HG03108 (cell line): Measurements from ENCODE around the gene LRP3.
"Not testable (repeated sequence)": the region's sequence is repeated elsewhere in the genome, so short reads cannot be mapped to it uniquely, and the experiment has no call there.

Source experiments
- ATAC-seq: cut with Tn5 transposase; IDR thresholded peaks from one replicate; pipeline ENCODE4 v1.9.1; 2021; ENCODE audit warnings: moderate library complexity; ENCODE audit not compliant: unreplicated experiment

Gene LRP3

GRCh38 chr19:33201886-33202545, 7.9 kb downstream of the LRP3 start:
- ATAC-seq: no peak

DNA sequence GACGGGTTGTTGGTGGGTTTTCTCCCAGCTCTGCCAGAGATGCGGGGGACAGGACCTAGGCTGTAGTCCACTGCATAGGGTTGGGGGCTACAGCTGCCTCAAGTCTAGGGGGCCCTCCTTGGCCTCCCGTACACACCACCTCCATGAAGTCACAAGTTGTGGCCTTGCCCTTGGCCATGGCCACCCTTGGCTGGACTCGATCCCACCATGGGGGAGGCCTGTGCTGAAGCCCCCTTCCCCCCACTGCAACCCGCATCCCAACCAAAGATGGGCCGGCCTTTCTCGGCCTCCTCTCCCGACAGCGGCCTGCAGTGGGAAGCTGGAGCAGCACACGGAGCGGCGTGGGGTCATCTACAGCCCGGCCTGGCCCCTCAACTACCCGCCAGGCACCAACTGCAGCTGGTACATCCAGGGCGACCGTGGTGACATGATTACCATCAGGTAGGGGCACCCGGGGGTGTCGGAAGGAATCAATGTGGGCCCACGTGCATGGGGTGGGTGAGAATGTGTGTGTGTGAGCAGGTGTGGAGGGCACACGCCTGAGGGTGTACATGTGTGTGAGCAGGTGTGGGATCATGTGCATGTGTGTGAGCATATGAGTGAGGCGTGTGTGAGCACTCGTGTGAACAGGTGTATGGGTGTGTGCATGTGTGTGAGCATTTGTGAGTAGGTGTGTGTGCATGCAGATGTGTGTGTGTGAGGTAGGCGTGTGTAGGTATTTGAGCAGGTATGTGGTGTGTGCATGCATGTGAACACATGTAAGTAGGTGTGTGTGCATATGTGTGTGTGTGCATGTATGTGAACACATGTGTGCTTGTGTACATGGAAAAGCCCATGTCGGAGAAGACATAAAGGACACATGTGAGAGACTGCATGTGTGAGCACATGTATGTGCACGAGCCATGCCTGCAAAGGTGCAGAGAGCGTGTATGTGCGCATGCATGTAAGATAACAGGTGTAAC, 8.7 kb downstream of the LRP3 start:
- ATAC-seq: no peak

GRCh38 chr19:33203529-33203928, 9.4 kb downstream of the LRP3 start:
- ATAC-seq: no peak

GRCh38 chr19:33204136-33204973, 10.2 kb downstream of the LRP3 start:
- no peak for ATAC-seq

DNA sequence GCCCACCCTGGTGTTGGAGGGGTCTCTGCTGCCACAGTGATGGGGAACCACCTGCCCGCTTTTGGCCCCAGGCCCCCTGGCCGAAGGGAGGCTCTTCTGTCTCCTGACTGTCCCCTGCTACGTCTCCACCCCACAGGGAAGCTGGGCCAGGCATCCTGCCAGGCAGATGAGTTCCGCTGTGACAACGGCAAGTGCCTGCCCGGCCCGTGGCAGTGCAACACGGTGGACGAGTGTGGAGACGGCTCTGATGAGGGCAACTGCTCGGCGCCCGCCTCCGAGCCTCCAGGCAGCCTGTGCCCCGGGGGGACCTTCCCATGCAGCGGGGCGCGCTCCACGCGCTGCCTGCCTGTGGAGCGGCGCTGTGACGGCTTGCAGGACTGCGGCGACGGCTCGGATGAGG, 11.0 kb downstream of the LRP3 start:
- ATAC-seq: no peak

DNA sequence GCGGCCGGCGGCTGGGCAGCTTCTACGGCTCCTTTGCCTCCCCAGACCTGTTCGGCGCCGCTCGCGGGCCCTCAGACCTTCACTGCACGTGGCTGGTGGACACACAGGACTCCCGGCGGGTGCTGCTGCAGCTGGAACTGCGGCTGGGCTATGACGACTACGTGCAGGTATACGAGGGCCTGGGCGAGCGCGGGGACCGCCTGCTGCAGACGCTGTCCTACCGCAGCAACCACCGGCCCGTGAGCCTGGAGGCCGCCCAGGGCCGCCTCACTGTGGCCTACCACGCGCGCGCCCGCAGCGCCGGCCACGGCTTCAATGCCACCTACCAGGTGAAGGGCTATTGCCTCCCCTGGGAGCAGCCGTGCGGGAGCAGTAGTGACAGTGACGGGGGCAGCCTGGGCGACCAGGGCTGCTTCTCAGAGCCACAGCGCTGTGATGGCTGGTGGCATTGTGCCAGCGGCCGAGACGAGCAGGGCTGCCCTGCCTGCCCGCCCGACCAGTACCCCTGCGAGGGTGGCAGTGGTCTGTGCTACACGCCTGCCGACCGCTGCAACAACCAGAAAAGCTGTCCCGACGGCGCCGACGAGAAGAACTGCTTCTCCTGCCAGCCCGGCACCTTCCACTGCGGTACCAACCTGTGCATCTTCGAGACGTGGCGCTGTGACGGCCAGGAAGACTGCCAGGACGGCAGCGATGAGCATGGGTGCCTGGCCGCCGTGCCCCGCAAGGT, 11.6 kb downstream of the LRP3 start:
- ATAC-seq: no peak

DNA sequence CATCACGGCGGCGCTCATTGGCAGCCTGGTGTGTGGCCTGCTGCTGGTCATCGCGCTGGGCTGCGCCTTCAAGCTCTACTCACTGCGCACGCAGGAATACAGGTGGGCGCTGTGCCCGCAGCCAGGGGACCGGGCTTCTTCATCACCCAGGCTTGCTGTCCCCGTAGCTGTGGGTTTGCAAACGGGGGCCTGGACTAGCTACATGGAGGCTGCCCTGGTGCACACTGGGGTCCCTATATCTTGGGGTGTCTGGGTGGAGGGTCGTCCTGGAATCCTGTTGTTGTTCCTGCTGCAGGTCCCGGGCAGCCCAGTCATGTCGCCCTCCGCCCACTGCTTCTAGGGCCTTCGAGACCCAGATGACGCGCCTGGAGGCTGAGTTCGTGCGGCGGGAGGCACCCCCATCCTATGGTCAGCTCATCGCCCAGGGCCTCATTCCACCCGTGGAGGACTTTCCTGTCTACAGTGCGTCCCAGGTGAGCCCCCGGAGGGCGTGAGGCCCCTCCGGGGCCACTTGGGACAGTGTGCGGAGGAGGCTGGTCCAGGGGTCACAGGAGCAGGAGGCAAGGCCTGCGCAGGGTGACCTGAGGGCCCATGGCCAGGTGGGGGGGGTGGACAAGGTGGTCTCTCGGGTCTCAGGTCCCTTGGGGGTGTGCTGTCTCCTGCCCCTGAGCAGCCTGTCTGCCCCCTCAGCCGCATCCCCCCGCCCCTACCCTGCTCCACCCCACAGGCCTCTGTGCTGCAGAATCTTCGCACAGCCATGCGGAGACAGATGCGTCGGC, 12.3 kb downstream of the LRP3 start:
- ATAC-seq: no peak

- no peak for ATAC-seq
These were observed 13.0 kb downstream of the LRP3 start for GRCh38 chr19:33207040-33207620.

DNA sequence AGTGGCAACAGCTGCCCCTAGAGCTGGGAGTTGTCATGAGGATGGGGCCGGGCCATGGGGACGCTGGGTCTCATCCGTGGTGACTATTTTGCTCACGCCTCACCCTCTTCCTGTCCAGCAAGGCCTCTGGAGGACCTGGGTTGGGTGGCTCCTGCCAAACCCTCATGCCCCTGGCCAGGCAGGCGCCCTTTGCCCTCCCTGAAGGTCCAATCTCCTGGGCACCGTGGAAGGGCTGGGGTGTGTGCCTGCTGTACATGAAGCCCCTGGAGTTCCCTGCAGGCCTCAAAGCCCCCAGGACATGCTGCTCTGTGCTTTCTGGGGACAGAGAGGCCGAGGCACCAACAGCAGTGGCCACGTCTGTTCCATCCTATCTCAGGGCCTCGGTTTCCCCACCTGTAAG, 13.8 kb downstream of the LRP3 start:
- no peak for ATAC-seq

GRCh38 chr19:33208371-33208895, 14.3 kb downstream of the LRP3 start:
- ATAC-seq: no peak

GRCh38 chr19:33208904-33209849, 15.0 kb downstream of the LRP3 start:
- no peak for ATAC-seq

GRCh38 chr19:33209850-33210230, 15.7 kb downstream of the LRP3 start:
- not testable (repeated sequence) for ATAC-seq

DNA sequence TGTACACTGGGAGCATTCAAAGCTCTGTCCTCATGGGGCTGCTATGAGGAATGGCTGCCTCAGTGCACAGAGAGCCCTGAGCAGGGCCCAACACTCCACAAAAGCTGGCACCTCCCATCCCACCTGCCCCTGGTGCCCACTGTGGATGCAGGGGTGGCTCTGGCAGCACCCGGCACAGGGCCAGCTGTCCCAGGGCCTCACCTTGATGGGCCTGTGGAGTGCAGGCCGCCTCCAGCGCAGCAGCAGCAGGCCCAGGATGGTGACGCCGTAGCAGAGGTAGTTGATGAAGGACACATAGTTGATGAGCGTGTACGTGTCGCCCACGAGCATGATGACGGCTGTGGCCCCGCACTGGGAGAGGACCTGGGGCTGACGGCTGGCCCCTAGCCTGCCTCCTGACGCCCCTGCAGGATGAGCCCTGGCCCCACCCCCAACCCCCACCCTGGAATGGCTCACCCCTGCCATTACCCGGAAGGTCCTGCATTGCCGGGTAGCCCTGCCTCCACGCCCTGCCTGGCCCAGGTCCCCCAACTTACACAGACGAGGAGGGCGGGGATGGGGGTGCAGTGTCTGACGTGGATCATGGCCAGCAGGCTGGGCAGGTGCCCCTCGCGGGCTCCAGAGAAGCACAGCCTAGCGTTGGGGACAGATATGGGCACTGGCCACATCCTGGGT, 16.3 kb downstream of the LRP3 start:
- no peak for ATAC-seq

- ATAC-seq: no peak
These were observed 17.8 kb downstream of the LRP3 start for GRCh38 chr19:33211794-33212435.

DNA sequence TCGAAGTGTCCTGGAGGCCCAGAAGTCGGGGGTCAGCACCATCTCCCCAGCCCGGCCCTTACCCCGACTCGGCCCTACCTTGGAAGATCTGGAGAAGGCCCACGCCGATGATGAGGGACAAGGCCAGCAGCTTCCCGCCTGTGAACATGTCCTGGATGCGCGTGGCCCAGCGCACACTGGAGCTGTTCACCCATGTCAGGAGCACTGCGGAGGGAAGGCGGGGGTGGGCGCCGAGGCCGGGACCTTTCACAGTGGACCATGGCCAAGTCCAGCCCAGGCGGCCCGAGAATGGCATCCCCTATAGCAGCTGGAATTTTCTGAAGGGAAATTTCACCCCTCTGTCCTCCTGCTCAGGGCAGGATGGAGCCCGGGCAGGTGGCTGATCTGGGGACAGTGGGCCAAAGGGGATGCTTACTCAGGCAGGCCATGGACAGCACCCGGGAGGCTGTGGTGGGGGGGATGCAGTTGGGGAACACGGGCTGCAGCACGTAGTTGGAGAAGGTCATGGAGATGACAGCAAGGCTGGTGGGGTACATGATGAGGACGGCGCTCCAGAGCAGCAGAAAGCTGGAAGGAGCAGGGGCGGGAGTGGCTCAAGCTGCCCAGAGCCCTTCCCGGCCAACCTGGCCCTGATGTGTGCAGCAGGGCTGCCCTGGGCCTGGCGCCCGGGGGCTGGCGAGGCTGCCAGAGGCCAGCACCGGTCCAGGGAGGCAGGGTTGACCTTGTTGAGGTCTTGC, 18.5 kb downstream of the LRP3 start:
- no peak for ATAC-seq

- ATAC-seq: no peak
These were observed 20.5 kb downstream of the LRP3 start for GRCh38 chr19:33214596-33214995.
